Measurements from ENCODE around the gene EHMT2.

EHMT2 gene

DNA sequence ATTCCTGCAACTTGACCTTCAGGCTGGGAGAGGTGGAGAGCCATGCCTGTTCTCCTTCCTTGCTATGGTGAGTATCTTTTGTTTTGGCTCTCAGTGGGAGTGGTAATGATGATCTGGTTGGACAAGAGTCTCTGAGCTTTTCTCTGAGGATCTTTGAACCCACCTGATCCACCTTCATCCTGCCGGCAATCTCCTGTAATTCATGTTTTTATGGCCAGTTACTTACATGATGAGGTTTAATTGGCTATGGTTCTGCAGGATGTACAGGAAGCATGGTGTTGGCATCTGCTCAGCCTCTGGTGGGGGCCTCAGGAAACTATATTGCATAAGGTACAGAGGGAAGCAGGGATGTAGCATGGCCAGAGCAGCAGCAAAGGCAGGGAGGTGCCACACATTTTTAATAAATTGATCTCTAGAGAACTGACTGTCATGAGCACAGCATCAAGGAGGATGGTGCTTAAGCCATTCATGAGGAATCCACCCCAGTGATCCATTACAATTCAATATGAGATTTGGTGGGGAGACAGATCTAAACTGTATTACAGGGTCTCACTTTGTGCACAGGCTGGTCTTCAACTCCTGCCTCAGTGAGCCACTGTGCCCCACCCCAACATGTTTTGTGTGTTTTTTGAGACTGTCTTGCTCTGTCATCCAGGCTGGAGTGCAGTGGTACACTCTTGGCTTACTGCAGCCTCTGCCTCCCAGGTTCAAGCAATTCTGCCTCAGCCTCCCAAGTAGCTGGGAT lies 60.0 kb downstream of the EHMT2 start:
- no peak for DNase-seq

- DNase-seq = peak; percentile 43
Measured at GRCh38 chr6:31836474-31837368, 60.8 kb downstream of the EHMT2 start.

DNA sequence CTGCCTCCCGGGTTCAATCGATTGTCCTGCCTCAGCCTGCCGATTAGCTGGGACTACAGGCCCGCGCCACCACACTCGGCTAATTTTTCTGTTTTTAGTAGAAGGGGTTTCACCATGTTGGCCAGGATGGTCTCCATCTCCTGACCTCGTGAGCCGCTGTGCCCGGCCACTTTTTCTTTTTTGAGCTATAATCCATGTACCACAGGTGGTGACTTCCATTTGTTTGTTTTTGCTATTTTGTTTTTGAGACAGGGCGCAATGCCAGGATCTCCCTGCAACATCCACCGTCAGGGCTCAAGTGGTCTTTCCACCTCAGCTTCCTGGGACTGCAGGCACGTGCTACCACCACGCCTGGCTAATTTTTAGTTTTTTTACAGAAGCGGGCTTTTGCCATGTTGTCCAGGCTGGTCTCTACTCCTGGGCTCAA lies 61.4 kb downstream of the EHMT2 start:
- no peak for DNase-seq

GRCh38 chr6:31834367-31835250 lies 62.9 kb downstream of the EHMT2 start:
- peak; percentile 97 for DNase-seq

GRCh38 chr6:31831350-31832215 lies 65.9 kb downstream of the EHMT2 start:
- DNase-seq = peak; percentile 58

DNA sequence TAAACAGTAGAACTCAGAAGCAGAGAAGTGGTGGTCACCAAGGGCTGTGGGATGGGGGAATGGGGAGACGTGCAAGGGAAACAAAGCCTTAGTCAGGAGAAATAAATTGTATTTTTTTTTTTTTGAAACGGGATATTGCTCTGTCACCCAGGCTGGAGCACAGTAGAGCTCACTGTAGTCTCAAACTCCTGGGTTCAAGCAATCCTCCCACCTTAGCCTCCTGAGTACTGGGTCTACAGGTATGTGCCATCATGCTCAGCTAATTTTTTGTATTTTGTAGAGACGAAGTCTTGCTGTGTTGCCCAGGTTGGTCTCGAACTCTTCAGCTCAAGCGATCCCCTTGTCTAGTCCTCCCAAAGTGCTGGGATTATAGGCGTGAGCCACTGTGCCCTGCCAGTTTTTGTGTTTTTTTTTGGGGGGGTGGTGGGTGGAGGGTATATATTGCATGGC lies 66.6 kb downstream of the EHMT2 start:
- peak; percentile 61 for DNase-seq

Data from OCI-M1 (cell line).